OCI-LY7 (cell line): ENCODE results near the gene ZSCAN26. TPM values are rescaled to one million over a fixed set of nuclear protein-coding genes. Genes with fewer than 3 reads are reported as not detected.

Source experiments
- BruUV-seq: library from RNA; stranded (reverse); fragments of 400-500 nt; replicated peaks from 2 replicates; lab custom pipeline; 2021; lab: Mats Ljungman, UMichigan
- CTCF ChIA-PET: fragments of 300-600 bp; sonication (Branson Sonifier 250); formaldehyde crosslinking; loops from one replicate; lab custom pipeline; 2022; ENCODE audit warnings: antibody characterized with exemption; ENCODE audit not compliant: unreplicated experiment; lab: Charles Lee
- POLR2A ChIA-PET: fragments of 300-600 bp; sonication (Branson Sonifier 250); formaldehyde crosslinking; loops from one replicate; lab custom pipeline; 2022; ENCODE audit warnings: antibody characterized with exemption; lab: Charles Lee
- DNase-seq: peaks from one replicate; pipeline ENCODE4 v3.0.0-alpha.2; 2015; ENCODE audit warnings: low spot score
- H2AFZ ChIP-seq: fragments of 200-600 bp; sonication (generic), shearing (Covaris generic); 2 replicates; pipeline ENCODE4 v1.6.1; 2014; ENCODE audit warnings: mild to moderate bottlenecking, antibody characterized with exemption, low read length, moderate library complexity
- H3K27ac ChIP-seq: fragments of 200-600 bp; sonication (generic); 2 replicates; pipeline ENCODE4 v1.5.1; 2014; ENCODE audit warnings: mixed run types, low read depth, mild to moderate bottlenecking, moderate library complexity, low read length, inconsistent platforms; ENCODE audit not compliant: poor library complexity, severe bottlenecking
- H3K36me3 ChIP-seq: fragments of 200-600 bp; sonication (generic); 2 replicates; pipeline ENCODE4 v1.6.1; 2014; ENCODE audit warnings: mild to moderate bottlenecking, antibody characterized with exemption, low read length, moderate library complexity, mixed read lengths; ENCODE audit not compliant: insufficient read depth
- H3K4me1 ChIP-seq: fragments of 200-600 bp; sonication (generic); 2 replicates; pipeline ENCODE4 v1.5.1; 2014; ENCODE audit warnings: mild to moderate bottlenecking, low read length; ENCODE audit not compliant: insufficient read depth, poor library complexity, severe bottlenecking
- H3K4me2 ChIP-seq: fragments of 200-600 bp; sonication (generic); 2 replicates; pipeline ENCODE4 v1.6.1; 2014; ENCODE audit warnings: mild to moderate bottlenecking, low read length
- H3K4me3 ChIP-seq: fragments of 200-600 bp; sonication (generic); 2 replicates; pipeline ENCODE4 v1.5.1; 2014; ENCODE audit warnings: mild to moderate bottlenecking, low read depth, low read length; ENCODE audit not compliant: poor library complexity, severe bottlenecking
- H3K79me2 ChIP-seq: fragments of 200-600 bp; sonication (generic); 2 replicates; pipeline ENCODE4 v1.6.1; 2016; ENCODE audit warnings: low read depth, mild to moderate bottlenecking, low read length, moderate library complexity, mixed read lengths; ENCODE audit not compliant: insufficient read depth
- H3K9me2 ChIP-seq: fragments of 200-600 bp; sonication (generic); 2 replicates; pipeline ENCODE4 v1.6.1; 2016; ENCODE audit warnings: mild to moderate bottlenecking, low read length, mixed read lengths; ENCODE audit not compliant: insufficient read depth
- H3K9me3 ChIP-seq: fragments of 200-600 bp; sonication (generic); 2 replicates; pipeline ENCODE4 v1.6.1; 2014; ENCODE audit warnings: mild to moderate bottlenecking, mixed run types, low read length, mixed read lengths
- H4K20me1 ChIP-seq: fragments of 200-600 bp; sonication (generic); 2 replicates; pipeline ENCODE4 v1.6.1; 2014; ENCODE audit warnings: mild to moderate bottlenecking, antibody characterized with exemption, low read length, moderate library complexity, mixed read lengths; ENCODE audit not compliant: insufficient read depth
- CTCF ChIP-seq: fragments of 200-600 bp; sonication (generic); conservative IDR thresholded peaks from 2 replicates; pipeline ENCODE4 v1.5.1; 2014; ENCODE audit warnings: mild to moderate bottlenecking, antibody characterized with exemption, low read length, moderate library complexity, mixed read lengths
- EZH2phosphoT487 ChIP-seq: fragments of 200-600 bp; sonication (generic); IDR thresholded peaks from 2 replicates; pipeline ENCODE4 v1.6.1; 2018; ENCODE audit warnings: low read depth, borderline replicate concordance, mild to moderate bottlenecking, mixed run types, antibody characterized with exemption, low read length, moderate library complexity, mixed read lengths
- intact Hi-C: fragments of 100-400 bp; cut with micrococcal nuclease; formaldehyde crosslinking; loops from one replicate; pipeline ENCODE4 v1.10.0; 2022; ENCODE audit not compliant: unreplicated experiment
- total RNA-seq, 2 experiments: library from RNA; depleted of rRNA in 1 of 2; stranded (reverse); fragments of >200 nt in 1 of 2; shearing (Covaris generic) in 1 of 2; gene quantifications; 2 replicates each; pipeline ENCODE4 v1.2.3, GENCODE V29; 2014 to 2022

The ZSCAN26 gene
- total RNA-seq, 2 experiments from 2014 or later: 2.8 to 6.8 TPM

GRCh38 chr6:28263922-28264321 is 3.0 kb upstream of the ZSCAN26 start:
- H3K36me3 ChIP-seq: no peaks in the 10 kb centered on the region
- intact Hi-C loops: no loop called here
- peaks cover 16% of the 10 kb centered on the region for H3K4me1 ChIP-seq
- H3K4me2 ChIP-seq: no peak overlapping the region
- DNase-seq: no peak
- CTCF ChIA-PET: interaction anchor here (0.6 kb wide), 1 partner anchor 16 kb away, joined by 3 read pairs; no protein-coding TSS in a partner anchor
- no peaks in the 10 kb centered on the region for H3K9me3 ChIP-seq
- TF ChIP-seq EZH2phosphoT487: no peak
- no peak for TF ChIP-seq CTCF
- H4K20me1 ChIP-seq: no peaks in the 10 kb centered on the region
- no peak overlapping the region; the same call in 1 of the 2 replicates for H2AFZ ChIP-seq
- no peak overlapping the region for H3K4me3 ChIP-seq
- H3K27ac ChIP-seq: no peak overlapping the region
- no TSS peak for BruUV-seq
- H3K79me2 ChIP-seq: no peaks in the 10 kb centered on the region
- H3K9me2 ChIP-seq: no peaks in the 10 kb centered on the region
- POLR2A ChIA-PET: interaction anchor here (1.0 kb wide), 1 partner anchor 12 kb away, joined by 3 read pairs; the partner anchor contains the start of gene ZKSCAN4

GRCh38 chr6:28264834-28265401 is 2.0 kb upstream of the ZSCAN26 start:
- intact Hi-C loops: no loop called here
- no peak for DNase-seq
- Histone ChIP-seq H4K20me1 (no peaks in the 10 kb centered on the region), H3K9me2 (no peaks in the 10 kb centered on the region), H3K36me3 (no peaks in the 10 kb centered on the region), H3K9me3 (no peaks in the 10 kb centered on the region), H3K4me3 (no peak overlapping the region), H3K79me2 (no peaks in the 10 kb centered on the region), H3K4me2 (no peak overlapping the region), H2AFZ (no peak overlapping the region), H3K27ac (no peak overlapping the region), H3K4me1 (peaks cover 16% of the 10 kb centered on the region)
- BruUV-seq: no TSS peak
- ChIA-PET POLR2A (interaction anchor here (1.0 kb wide), 1 partner anchor 13 kb away, joined by 3 read pairs; the partner anchor contains the start of gene ZKSCAN4), CTCF (no interaction called here)
- no peak for TF ChIP-seq CTCF
- no peak for TF ChIP-seq EZH2phosphoT487

DNA sequence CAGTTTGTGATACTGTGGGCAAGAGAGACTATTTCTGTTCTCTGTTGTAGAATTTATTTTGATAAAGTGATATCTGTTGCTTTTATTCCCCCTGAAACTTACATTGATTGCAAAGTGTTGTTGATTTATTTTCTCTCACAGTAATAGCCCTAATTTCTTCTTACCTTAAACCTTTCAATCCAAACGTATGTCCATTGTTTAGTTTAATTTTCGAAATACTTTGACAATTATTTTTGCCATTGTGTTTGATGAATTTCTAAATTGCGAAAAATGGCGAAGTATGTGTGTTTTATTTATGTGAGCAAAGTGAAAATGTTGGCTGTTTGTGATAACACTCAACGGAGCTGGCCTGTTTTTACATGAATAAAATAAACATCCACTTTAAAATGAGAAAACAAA is 381 bp upstream of the ZSCAN26 start:
- POLR2A ChIA-PET: interaction anchor here (0.6 to 2.4 kb wide), 9 partner anchors 13 to 187 kb away, joined by 3 to 24 read pairs (median 3); partner anchors contain the start of genes PGBD1, ZKSCAN4 and ZSCAN12

More for the DNA sequence above, 381 bp upstream of the ZSCAN26 start:
- H2AFZ ChIP-seq: peak overlapping the region; percentile 97; the same call in 1 of the 2 replicates
- no peak for TF ChIP-seq CTCF
- TF ChIP-seq EZH2phosphoT487: no peak
- DNase-seq: no peak
- no peaks in the 10 kb centered on the region for H4K20me1 ChIP-seq
- H3K79me2 ChIP-seq: no peaks in the 10 kb centered on the region
- H3K4me1 ChIP-seq: peaks cover 16% of the 10 kb centered on the region
- CTCF ChIA-PET: interaction anchor here (0.6 kb wide), 1 partner anchor 125 kb away, joined by 3 read pairs; the partner anchor contains the start of gene ZKSCAN8
- BruUV-seq: no TSS peak
- peak overlapping the region; percentile 88 for H3K4me2 ChIP-seq
- peak overlapping the region; percentile 76 for H3K4me3 ChIP-seq
- H3K9me3 ChIP-seq: no peaks in the 10 kb centered on the region
- no peak overlapping the region for H3K27ac ChIP-seq
- intact Hi-C loops: loop anchor here (2.0 kb wide), 1 partner anchor 14 kb away; the partner anchor contains the start of gene ZKSCAN4
- no peaks in the 10 kb centered on the region for H3K9me2 ChIP-seq
- H3K36me3 ChIP-seq: no peaks in the 10 kb centered on the region
